ENCODE measurements around the gene TEX38.

GRCh38 chr1:46682064-46682463 lies 10.4 kb downstream of the TEX38 start:
- no peak for TF ChIP-seq CTCF (conservative IDR thresholded peaks at IDR 0.05)
- no peak for TF ChIP-seq ZFX (IDR thresholded peaks at IDR 0.05)

Measured in C4-2B (cell line).